ENCODE measurements around the gene GDNF.

DNA sequence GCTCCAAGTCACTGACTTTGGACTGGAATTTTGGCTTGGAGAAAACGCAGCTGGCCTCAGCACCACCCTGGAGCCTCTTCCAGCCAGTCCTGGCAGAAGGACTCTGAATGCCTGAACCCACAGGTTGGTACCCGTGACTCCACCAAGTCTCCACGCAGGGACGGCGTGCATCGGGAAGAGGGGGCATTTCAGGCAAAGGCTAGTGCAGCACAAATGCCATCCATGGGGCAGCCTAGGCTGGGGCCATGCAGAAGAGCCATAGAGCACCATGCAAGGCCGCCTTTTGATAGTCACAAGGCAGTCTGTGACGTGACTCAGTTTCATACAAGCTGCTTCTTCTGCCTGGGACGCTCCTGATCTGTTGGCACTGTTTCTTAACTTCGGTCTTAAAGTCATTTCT is 28.0 kb downstream of the GDNF start:
- no peak for TF ChIP-seq POLR2A (IDR thresholded peaks at IDR 0.05)
- TF ChIP-seq, protein P1, sequence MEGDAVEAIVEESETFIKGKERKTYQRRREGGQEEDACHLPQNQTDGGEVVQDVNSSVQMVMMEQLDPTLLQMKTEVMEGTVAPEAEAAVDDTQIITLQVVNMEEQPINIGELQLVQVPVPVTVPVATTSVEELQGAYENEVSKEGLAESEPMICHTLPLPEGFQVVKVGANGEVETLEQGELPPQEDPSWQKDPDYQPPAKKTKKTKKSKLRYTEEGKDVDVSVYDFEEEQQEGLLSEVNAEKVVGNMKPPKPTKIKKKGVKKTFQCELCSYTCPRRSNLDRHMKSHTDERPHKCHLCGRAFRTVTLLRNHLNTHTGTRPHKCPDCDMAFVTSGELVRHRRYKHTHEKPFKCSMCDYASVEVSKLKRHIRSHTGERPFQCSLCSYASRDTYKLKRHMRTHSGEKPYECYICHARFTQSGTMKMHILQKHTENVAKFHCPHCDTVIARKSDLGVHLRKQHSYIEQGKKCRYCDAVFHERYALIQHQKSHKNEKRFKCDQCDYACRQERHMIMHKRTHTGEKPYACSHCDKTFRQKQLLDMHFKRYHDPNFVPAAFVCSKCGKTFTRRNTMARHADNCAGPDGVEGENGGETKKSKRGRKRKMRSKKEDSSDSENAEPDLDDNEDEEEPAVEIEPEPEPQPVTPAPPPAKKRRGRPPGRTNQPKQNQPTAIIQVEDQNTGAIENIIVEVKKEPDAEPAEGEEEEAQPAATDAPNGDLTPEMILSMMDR (IDR thresholded peaks at IDR 0.05) = no peak

Measured in lower leg skin (tissue), 3 donors.